OCI-LY3 (cell line): Measurements from ENCODE around the gene ZBTB1.

Experiments used
- H2AFZ ChIP-seq: fragments of 200-600, 300-600 bp; shearing (Covaris generic); 2 replicates; pipeline ENCODE4 v1.6.0; 2014; ENCODE audit warnings: antibody characterized with exemption, low read depth, low read length
- H3K27ac ChIP-seq: fragments of 200-600, 300-600 bp; sonication (generic); 2 replicates; pipeline ENCODE4 v1.5.1; 2014; ENCODE audit warnings: mild to moderate bottlenecking, low read length, moderate library complexity, mixed read lengths
- H3K27me3 ChIP-seq: fragments of 200-600, 300-600 bp; sonication (generic); 2 replicates; pipeline ENCODE4 v1.6.1; 2014; ENCODE audit warnings: low read depth, low read length, mixed read lengths
- H3K36me3 ChIP-seq: fragments of 200-600, 300-600 bp; sonication (generic); replicated peaks from 2 replicates; pipeline ENCODE3; 2014; ENCODE audit warnings: low read depth, low read length, mixed read lengths
- H3K4me1 ChIP-seq: fragments of 300-600, 200-600 bp; sonication (generic); 2 replicates; pipeline ENCODE4 v1.6.1; 2014; ENCODE audit warnings: low read length, mixed read lengths
- H3K4me2 ChIP-seq: fragments of 200-600, 300-600 bp; sonication (generic); 2 replicates; pipeline ENCODE4 v1.6.1; 2014; ENCODE audit warnings: low read length, mixed read lengths
- H3K4me3 ChIP-seq: fragments of 300-600, 200-600 bp; sonication (generic); 2 replicates; pipeline ENCODE4 v1.5.1; 2014; ENCODE audit warnings: antibody characterized with exemption, mild to moderate bottlenecking, low read length, moderate library complexity
- H3K79me2 ChIP-seq: fragments of 300-600, 200-600 bp; shearing (Covaris generic); 2 replicates; pipeline ENCODE4 v1.6.1; 2014; ENCODE audit warnings: mild to moderate bottlenecking, low read length, mixed read lengths
- H3K9ac ChIP-seq: fragments of 300-600, 200-600 bp; shearing (Covaris generic); 2 replicates; pipeline ENCODE4 v1.6.0; 2014; ENCODE audit warnings: mild to moderate bottlenecking, low read length, moderate library complexity
- H3K9me3 ChIP-seq: fragments of 200-600, 300-600 bp; shearing (Covaris generic); 2 replicates; pipeline ENCODE4 v1.6.1; 2014; ENCODE audit warnings: low read length, mixed read lengths; ENCODE audit not compliant: insufficient read depth
- H4K20me1 ChIP-seq: fragments of 200-600, 300-600 bp; sonication (generic); 2 replicates; pipeline ENCODE4 v1.6.1; 2016; ENCODE audit warnings: low read length, mixed read lengths; ENCODE audit not compliant: insufficient read depth
- CTCF ChIP-seq: fragments of 200-600, 300-600 bp; sonication (generic); IDR thresholded peaks from 2 replicates; pipeline ENCODE4 v1.5.1; 2014; ENCODE audit warnings: antibody characterized with exemption, low read length, low read depth
- EZH2phosphoT487 ChIP-seq: fragments of 200-600 bp; shearing (Covaris generic); IDR thresholded peaks from 2 replicates; pipeline ENCODE4 v1.6.1; 2018; ENCODE audit warnings: antibody characterized with exemption, mixed run types, low read depth

ZBTB1 gene

GRCh38 chr14:64495252-64495651 lies 9.3 kb upstream of the ZBTB1 start:
- H3K79me2 ChIP-seq = peaks cover 87% of the 10 kb centered on the region
- H3K9me3 ChIP-seq = no peaks in the 10 kb centered on the region
- H3K4me2 ChIP-seq = no peak overlapping the region

GRCh38 chr14:64496764-64497163 lies 7.8 kb upstream of the ZBTB1 start:
- no peak for TF ChIP-seq EZH2phosphoT487
- no peak for TF ChIP-seq CTCF
- H3K36me3 ChIP-seq = peaks cover 39% of the 10 kb centered on the region
- peaks cover 18% of the 10 kb centered on the region for H4K20me1 ChIP-seq
- no peak overlapping the region for H3K4me2 ChIP-seq
- H3K4me3 ChIP-seq = no peak overlapping the region
- H3K79me2 ChIP-seq = peaks cover 90% of the 10 kb centered on the region
- no peak overlapping the region for H3K27ac ChIP-seq
- peaks cover 19% of the 10 kb centered on the region for H3K4me1 ChIP-seq
- no peak overlapping the region for H3K9ac ChIP-seq
- no peaks in the 10 kb centered on the region for H3K9me3 ChIP-seq
- H3K27me3 ChIP-seq = no peaks in the 10 kb centered on the region
- no peak overlapping the region for H2AFZ ChIP-seq

More at GRCh38 chr14:64495252-64495651, 9.3 kb upstream of the ZBTB1 start:
- Histone ChIP-seq H3K9ac (no peak overlapping the region), H3K36me3 (peaks cover 51% of the 10 kb centered on the region), H3K4me3 (no peak overlapping the region), H3K27me3 (no peaks in the 10 kb centered on the region), H3K27ac (no peak overlapping the region), H3K4me1 (peaks cover 7% of the 10 kb centered on the region), H2AFZ (no peak overlapping the region), H4K20me1 (peaks cover 19% of the 10 kb centered on the region)
- no peak for TF ChIP-seq EZH2phosphoT487

GRCh38 chr14:64500088-64500487 lies 4.5 kb upstream of the ZBTB1 start:
- Histone ChIP-seq H3K36me3 (peaks cover 26% of the 10 kb centered on the region), H3K9ac (no peak overlapping the region), H3K27me3 (no peaks in the 10 kb centered on the region), H4K20me1 (peaks cover 12% of the 10 kb centered on the region), H3K4me3 (no peak overlapping the region), H3K9me3 (no peaks in the 10 kb centered on the region), H2AFZ (no peak overlapping the region), H3K4me1 (peaks cover 21% of the 10 kb centered on the region), H3K79me2 (peaks cover 91% of the 10 kb centered on the region), H3K4me2 (peak overlapping the region; percentile 15; the same call in 1 of the 2 replicates), H3K27ac (no peak overlapping the region)
- TF ChIP-seq EZH2phosphoT487 (no peak), CTCF (no peak)

- Histone ChIP-seq H3K79me2 (peaks cover 94% of the 10 kb centered on the region), H3K36me3 (peaks cover 19% of the 10 kb centered on the region), H2AFZ (no peak overlapping the region), H4K20me1 (peaks cover 11% of the 10 kb centered on the region), H3K4me2 (peak overlapping the region; percentile 97), H3K27ac (peak overlapping the region; percentile 93), H3K27me3 (no peaks in the 10 kb centered on the region), H3K9me3 (no peaks in the 10 kb centered on the region), H3K4me1 (peaks cover 24% of the 10 kb centered on the region), H3K9ac (peak overlapping the region; percentile 94), H3K4me3 (peak overlapping the region; percentile 80)
- TF ChIP-seq EZH2phosphoT487 = no peak
- no peak for TF ChIP-seq CTCF
Observed at GRCh38 chr14:64501411-64502171, 3.0 kb upstream of the ZBTB1 start.
